Measurements from ENCODE around the gene RIPK3.

RIPK3 gene

DNA sequence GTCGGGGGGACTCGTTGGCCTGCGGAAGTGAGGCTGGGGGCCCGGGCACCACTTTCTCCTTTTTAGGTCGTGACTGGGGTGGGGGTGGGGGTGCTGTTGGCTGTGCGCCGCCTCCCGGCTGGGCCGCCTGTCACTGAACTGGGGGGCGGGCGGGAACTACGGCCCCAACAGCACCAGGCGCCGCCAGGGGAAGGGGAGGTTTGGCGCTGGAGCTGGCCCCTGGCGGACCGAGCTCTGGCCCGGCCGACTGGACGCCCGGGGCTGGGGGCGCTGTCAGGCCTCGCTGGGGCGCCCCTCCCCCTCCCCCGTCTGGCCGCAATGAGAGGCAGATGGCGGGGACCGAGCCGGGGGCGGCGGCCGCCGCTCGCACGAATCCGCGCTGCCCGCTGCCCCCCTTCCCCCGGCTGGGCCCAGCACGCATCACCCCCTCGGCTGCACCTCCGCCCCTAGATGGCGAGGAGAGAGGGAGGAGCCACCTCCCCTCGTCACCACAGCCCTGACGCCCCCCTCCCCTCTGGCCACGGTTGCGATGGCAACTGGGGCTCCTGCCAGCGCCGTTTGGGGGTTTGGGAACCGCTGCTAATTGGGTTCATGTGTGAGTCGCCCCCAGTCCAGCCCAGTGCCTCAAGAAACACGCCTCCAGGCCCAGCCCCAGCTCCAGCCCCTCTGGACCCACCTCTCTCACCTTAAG is 28.9 kb upstream of the RIPK3 start:
- DNase-seq (ENCODE audit: low spot score): peak; percentile 82
- no peak for TF ChIP-seq CTCF (IDR thresholded peaks at IDR 0.05; ENCODE audit: extremely low read depth, missing control alignments)

DNA sequence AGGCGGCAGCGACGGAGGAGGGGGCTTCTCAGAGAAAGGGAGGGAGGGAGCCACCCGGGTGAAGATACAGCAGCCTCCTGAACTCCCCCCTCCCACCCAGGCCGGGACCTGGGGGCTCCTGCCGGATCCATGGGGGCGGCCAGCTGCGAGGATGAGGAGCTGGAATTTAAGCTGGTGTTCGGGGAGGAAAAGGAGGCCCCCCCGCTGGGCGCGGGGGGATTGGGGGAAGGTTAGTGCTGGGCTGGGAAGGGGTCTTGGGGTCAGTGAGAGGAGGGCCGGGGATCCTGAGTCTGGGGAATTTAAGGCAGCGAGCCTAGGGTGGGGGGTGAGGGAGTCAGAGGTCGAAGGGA is 28.4 kb upstream of the RIPK3 start:
- peak; percentile 60 for DNase-seq (ENCODE audit: low spot score)
- TF ChIP-seq CTCF (IDR thresholded peaks at IDR 0.05; ENCODE audit: extremely low read depth, missing control alignments): no peak

DNA sequence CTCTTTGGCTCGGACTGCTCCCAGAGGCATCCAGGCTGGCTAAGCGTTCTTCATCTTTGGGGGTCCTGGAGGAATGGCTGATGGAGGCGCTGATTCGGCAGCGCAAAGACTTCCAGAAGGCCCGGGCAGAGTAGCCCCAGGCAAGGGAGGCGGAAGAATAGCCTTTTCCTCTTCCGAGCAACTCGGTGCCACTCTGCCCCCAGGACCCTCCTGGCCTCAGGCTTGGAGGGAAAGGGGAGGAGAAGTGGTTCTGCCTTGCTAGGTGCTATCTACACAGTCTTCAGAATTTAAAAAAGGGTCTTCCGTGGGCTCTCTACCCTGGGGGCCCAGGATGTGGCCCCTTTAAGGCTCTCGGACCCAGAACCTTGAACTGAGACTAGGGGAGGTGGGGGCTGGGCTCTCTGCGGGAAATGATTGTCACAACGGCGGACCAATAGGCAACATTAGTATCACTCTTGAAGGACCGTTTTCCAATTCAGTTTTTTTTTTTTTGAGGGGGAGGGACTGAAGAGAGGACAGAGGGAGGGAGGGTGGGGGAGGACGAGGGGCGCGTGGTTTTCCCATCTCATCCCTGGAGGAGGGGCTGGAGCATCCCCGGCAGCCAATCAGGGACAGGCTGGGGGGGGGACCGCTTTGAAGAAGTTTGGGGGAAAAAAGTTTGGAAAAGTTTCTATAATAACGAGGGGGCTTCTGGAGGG is 27.9 kb upstream of the RIPK3 start, which contains the start of gene NFATC4:
Gene NFATC4, plus strand, starts transcription at position 671 of the 698 bp plus-strand sequence. CDS start 157 bp downstream, outside the sequence.
- no peak for TF ChIP-seq CTCF (IDR thresholded peaks at IDR 0.05; ENCODE audit: extremely low read depth, missing control alignments)

DNA sequence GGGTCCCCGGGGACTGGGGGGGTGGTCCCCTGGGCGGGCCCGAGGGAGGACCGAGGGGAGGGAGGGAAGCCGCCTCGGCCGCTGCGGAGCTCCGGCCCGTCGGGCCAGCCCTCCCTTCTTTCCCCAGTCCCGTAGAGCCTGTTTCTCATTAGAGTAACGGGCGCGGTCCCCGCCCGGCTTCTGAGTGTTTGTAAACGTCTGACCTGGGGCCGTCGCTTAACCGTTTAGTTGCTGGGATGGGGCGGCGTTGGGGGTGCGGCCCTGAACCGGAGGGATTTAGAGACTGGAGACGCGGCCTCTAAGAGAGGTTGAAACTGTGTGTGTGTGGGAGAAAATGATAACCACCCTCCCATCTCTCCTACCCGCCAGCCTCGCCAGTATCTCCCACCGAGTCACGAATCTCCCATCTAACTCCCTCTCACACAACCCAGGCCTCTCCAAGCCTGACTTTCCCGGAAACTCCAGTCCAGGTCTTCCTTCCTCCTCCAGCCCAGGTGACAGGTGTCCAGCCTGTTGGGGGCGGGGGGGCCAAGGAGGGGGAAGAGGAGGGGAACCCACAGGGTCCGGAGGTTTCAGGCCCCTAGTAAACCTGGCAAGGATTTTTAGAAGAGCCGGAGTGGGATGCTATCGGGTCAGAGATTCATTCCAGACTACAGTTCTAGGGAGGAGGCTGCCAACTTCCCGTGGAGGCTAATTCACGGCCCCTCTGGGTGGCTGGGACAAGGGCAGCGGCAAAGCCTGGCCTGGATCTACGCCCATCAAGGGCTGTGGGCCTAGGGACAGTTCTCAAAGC is 27.1 kb upstream of the RIPK3 start:
- DNase-seq (ENCODE audit: low spot score): peak; percentile 88
- no peak for TF ChIP-seq CTCF (IDR thresholded peaks at IDR 0.05; ENCODE audit: extremely low read depth, missing control alignments)

More for the DNA sequence above, 27.9 kb upstream of the RIPK3 start, which contains the start of gene NFATC4:
- DNase-seq (ENCODE audit: low spot score): peak; percentile 86

DNA sequence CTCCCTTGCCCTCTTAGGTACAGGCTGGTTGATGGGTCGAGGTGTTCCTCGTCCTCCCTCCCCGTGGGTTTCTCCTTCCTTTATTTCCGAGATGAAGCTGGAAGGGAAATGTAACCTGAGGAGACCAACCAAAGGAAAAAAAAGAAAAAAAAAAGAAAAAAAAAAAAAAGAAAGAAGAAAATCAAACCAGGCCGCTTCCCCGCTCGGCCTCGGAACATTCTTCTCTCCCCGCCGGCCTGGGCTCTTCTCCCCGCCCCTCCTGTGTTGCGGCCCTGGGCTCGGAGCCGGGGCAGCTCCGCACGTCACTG is 26.6 kb upstream of the RIPK3 start:
- DNase-seq (ENCODE audit: low spot score): no peak
- TF ChIP-seq CTCF (IDR thresholded peaks at IDR 0.05; ENCODE audit: extremely low read depth, missing control alignments): no peak

DNA sequence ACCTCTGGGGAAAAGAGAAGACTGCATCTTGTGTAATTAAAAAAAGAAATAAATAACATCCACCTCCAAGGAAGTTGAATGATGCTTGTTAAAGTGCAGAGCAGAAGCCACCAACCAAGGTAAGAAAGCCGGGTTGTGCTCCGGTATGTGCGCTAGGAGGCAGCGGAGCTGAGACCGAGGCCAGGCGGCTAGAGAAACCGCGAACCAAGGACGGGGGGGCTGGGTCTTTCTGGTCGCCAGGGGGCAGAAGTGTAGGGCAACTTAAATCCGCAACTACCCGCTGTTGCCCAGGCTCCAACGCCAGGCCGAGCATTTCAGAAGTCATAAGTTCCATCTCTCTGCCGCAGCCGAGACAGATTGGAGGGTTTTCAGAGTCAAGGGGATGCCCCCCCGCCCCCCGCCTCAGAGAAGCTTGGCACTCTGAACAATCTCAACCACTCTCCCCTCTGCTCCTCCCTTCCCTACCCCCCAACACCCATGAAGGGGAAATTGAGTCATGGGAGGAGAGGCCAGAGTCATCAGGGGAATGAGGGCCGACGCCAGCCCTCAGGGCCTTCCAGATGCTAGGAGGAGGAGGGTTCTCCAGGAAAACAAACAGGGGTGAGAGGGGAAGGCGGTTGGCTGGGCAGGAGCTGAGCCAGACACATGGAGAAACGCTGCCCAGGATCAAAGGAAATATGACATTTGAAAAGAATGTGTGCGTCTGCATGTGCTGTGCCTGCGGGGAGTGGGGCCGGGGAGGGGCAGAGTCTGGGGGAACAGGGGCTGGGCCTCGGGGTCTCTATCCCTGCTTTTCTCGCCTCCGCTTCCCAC is 26.0 kb upstream of the RIPK3 start:
- peak; percentile 67 for TF ChIP-seq CTCF (IDR thresholded peaks at IDR 0.05; ENCODE audit: extremely low read depth, missing control alignments)
- peak; percentile 74 for DNase-seq (ENCODE audit: low spot score)

All from GM20000 (cell line).